ENCODE data around the gene REEP3.

DNA sequence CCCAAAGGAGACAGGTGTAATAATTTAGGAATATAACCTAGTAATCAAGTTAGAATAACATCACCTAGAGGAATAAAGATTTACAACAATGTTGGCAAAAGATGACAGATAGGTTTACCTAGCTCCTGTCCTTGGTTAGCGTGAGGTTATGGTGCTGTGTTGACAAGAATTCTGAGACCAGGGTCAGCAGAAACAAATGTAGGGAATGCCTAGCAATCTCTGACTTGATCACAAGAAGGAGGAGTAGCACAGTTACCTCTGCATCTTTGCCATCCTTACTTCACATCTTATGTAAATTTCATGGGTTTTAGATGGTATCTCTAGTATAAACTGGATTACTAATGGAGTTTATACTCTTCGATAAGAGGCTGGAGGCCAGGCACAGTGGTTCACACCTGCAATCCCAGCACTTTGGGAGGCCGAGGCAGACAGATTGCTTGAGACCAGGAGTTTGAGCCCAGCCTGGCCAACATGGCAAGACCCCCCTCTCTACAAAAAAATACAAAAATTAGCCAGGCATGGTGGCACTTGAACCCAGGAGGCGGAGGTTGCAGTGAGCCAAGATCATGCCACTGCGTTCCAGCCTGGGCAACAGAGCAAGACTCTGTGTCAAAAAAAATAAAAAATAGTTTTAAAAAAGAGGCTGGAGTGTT lies 37.1 kb downstream of the REEP3 start:
- TF ChIP-seq GATA2 (IDR thresholded peaks at IDR 0.05; ENCODE audit: low read depth, low read length) (no peak), GATA3 (IDR thresholded peaks at IDR 0.05; ENCODE audit: low read depth, low read length) (no peak)

All from SH-SY5Y (cell line).